ENCODE measurements around the gene USP13.
"Not testable (repeated sequence)": the region's sequence is repeated elsewhere in the genome, so short reads cannot be mapped to it uniquely, and the experiment has no call there.

Gene USP13

DNA sequence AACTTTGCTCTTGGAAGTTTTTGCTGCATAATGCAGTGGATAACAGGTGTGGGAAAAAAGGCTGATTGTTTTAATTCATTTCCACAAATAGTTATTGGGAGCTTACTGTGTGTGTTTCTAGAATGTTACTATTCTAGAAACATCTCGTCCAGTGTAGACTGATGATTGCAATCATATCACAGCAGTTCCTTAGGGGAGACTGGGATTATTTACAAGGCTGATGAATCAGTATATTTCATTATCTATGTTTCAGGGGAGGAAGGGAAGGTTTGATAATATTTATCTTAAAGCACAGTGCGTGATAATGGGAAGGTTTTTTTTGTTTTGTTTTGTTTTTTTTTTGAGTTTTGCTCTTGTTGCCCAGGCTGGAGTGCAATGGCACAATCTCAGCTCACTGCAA lies 2.4 kb downstream of the USP13 start:
- DNase-seq (ENCODE audit: low spot score), result no peak

DNA sequence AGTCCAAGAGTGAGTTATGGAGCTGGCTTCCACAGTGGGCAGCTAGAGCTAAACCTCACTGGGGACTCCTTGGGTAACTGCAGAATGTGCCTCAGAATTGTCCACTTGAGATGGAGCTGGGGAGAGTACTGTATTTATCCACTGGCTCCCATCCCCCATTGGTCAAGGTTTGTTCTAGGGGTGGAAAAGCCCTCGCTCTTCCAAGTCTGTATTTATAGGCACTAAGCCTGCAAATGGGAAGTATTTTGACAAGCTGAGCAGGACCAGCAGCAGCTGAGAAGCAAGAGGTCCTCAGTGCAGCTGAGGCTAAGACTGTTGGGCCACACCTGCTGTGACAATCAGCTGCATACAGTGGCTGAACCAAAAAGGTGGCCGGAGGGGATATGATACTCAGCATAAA lies 5.8 kb downstream of the USP13 start:
- DNase-seq (ENCODE audit: low spot score), result no peak

DNA sequence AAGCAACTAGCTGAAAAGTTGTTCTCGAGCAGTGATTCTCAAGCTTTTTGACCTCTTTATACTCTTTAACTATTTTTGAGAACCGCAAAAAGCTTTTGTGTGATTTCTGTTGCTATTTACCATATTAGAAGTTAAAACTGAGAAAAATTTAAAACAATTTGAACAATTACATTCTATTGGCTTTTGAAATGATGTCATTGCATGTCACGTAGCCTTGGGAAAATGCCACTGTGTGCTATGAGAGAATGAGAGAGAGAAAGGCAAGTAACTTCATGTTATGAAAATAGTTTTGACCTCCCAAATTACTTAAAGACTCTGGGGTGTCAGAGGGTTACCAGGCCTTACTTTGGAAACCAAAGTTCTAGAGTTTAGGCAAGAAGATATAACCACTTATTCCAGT lies 8.0 kb downstream of the USP13 start:
- DNase-seq (ENCODE audit: low spot score), result no peak

DNA sequence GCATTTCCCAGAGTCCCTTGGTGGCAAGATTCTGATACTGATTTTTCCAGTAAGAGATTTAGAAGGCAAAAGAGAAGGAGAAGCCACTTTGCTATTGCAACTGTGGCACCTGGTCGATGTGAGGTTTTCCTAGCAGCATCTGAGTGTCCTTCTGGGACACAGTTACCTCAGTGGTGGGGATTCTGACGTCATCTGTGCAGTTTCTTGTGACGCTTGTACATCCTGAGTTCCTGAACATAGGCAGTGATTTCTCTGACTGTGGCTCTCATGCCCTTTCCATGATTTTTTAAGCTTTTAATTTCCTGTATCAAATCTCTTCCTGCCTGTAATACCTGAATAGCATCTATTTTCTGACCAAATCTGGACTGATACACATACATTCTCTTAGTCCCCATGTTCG lies 8.9 kb downstream of the USP13 start:
- no peak for DNase-seq (ENCODE audit: low spot score)

DNA sequence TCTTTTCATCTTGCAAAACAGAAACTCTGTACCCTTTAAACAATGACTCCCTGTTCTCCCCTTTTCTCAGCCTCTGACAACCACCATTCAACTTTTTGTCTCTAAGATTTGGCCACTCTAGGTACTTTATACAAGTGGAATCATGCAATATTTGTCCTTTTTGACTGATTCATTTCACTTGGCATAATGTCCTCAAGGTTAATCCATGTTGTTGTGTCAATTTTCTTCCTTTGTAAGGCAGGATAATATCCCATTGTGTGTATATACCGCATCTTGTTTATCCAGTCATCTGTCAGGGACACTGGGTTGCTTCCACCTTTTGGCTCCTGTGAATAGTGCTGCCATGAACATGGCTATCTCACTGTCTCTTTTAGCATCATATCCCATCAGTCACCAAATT lies 10.3 kb downstream of the USP13 start:
- no peak for DNase-seq (ENCODE audit: low spot score)

DNA sequence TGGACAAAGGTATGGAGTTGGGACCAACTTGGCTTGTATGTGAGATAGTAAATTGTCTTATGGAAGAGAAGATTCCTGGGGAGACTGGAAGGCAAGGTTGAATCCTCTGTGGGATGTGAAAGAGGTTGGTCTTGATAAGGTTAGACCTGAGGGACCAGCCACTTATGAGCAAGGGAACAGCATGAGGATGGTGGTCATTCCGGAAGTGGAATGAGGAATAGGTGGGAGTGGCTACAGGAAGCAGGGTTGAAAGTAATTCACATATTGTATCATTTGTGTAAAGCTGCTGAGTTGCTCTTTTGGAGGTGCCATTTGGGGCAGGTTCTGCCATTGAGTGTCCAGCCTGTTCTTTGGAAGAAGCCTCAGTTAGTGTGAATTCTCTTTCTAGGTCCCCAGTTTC lies 13.2 kb downstream of the USP13 start:
- DNase-seq (ENCODE audit: low spot score), result no peak

DNA sequence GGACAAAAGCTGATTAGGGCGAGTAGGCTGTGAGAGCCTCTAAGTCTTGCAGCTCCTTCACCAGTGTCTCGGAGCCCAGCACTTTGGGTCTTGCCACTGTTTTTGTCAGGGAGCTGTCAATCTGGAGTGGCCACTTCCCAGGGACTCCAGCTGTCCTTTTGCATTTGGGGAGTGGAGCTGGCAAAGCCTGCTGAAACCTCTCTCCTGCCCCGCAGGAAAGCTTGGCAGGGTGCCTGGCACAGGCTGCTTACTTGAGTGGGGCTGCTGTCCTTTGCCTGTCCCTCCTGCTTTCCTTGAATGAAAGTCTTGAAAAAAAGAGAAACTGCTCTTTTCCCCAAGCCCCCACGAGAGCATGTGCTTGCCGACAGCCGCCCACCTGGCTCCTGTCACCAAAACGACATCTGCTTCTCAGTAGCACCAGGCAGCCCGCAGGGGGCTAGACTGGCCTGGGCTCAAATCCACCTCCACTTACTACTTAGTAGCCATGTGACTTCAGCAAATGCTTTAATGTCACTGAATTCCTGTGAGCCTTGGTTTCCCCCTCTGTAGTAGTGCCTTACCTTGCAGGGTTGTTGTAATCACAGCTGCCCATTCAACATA lies 13.7 kb downstream of the USP13 start:
- DNase-seq (ENCODE audit: low spot score), result no peak

DNA sequence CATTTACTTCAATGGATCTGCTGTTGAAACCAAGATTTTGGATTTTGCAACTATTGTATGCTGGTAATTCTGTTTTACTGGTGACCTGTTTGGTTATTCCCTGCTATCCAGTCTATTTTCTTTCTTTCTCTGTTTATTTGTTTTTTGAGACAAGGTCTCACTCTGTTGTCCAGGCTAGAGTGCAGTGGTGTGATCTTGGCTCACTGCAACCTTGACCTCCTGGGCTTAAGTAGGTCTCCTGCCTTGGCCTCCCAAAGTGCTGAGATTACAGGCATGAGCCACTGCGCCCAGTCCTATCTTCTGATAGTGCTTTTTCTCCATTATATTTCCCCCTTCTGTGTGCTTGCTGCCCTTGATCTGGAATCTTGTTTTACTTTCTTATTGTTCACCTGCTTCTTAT lies 15.6 kb downstream of the USP13 start:
- DNase-seq (ENCODE audit: low spot score), result no peak

DNA sequence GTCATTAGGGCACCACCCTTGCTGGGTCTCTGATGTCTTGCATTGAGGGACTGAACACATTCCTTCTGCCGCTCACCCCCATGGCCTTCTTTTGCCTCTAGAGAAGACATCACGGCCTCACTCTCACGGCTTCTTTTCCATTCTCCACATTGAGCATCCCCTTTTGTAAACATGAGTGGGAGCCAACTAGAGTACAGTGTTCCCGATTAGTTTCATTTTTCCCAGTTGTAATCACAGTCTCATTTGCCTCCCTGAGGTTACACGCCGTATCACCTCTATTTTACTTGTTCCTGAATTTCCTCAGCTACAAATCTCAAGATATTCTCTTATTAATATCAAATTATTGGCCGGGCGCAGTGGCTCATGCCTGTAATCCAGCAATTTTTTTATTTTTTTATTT lies 17.5 kb downstream of the USP13 start:
- DNase-seq (ENCODE audit: low spot score), result no peak

DNA sequence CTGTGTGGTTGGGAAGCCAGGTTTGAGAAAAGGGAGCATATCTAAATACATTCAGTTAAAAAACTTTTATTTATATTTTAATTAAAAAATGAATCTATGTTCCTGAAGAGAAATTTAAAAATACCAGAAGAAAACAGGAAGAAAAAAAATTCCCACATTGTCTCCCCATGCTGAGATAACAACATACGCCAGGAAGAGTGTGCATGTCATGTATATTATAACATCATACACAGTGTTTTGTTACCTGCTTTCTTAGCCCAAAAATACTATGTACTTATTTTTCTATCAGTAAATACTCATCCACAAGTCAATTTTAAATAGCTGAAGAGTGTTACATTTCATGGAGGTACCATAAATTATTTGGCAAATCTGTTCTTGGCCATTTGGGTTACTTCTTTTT lies 18.5 kb downstream of the USP13 start:
- no peak for DNase-seq (ENCODE audit: low spot score)

DNA sequence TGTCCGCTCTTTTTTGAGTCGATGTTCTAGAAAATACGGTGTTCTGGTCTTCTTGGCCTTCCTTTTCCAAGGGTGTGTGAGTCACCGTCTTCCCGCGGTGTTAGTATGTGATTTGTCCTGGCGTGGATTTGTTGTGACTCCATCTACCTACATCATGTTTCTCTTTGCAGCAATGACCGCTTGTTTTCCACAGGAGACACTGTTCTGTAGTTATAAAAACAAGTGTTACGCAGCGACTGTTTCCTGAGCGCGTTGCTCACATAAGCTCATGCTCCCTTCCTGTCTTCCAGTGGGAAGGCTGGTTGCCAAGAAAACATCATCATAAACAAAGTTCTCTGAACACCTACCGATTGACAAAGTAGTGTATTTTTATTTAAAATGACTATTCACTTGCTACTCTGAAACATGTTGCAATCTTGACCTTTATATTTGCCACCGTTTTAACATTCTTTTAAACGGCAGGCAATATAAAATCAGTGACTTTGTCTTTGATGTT lies 19.0 kb downstream of the USP13 start:
- no peak for DNase-seq (ENCODE audit: low spot score)

DNA sequence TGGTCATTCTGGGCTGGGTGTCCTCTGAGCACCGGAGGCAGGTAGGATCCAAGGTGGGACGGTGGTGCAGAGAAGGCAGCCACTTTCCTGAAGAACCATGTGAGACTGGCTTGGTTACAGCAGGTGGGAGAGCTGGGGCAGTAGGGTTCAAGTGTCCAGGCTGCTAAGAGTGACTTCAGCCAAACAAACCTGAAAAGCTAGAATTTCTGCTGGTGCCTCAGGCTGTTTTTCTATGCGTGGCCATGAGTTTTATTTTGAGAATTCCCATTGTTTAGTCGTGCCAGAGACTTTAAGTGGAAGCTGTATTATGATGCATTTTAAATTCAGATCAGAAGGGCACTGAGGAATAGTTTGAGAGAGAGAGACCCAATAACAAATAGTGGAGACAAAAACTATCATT lies 20.1 kb downstream of the USP13 start:
- DNase-seq (ENCODE audit: low spot score), result no peak

DNA sequence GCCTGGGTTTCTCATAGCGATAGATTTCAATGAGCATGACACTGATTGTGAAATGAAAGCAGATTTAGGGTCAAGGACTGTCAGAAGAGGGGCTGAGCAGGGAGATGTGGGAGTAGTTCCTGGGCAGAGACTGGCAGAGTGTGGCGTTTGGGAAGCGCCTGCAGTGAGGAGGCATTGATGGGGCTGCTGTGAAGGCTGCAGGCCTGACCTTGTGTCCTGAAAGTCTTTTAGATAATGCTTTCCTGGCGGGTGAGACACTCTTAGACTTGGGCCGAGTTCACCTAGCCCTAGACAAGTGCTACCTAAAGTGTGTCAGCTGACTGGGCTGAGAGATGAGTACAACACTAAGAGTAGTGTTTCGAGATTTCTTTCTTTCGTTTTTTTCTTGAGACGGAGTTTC lies 20.7 kb downstream of the USP13 start:
- DNase-seq (ENCODE audit: low spot score), result no peak

DNA sequence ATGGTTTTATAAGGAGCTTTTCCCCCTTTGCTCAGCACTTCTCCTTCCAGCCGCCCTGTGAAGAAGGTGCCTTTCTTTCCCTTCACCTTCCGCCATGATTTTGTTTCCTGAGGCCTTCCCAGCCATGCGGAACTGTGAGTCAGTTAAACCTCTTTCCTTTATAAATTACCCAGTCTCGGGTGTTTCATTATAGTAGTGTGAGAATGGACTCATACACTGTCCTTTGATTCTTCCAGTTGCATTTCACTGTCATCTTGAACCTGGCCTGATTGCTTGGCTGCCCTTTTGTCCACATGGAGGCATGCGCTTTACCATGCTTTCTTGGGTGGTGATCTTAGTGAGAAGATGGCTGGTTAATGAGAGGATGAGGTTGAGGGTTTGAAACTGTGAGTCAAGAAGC lies 23.2 kb downstream of the USP13 start:
- no peak for DNase-seq (ENCODE audit: low spot score)

DNA sequence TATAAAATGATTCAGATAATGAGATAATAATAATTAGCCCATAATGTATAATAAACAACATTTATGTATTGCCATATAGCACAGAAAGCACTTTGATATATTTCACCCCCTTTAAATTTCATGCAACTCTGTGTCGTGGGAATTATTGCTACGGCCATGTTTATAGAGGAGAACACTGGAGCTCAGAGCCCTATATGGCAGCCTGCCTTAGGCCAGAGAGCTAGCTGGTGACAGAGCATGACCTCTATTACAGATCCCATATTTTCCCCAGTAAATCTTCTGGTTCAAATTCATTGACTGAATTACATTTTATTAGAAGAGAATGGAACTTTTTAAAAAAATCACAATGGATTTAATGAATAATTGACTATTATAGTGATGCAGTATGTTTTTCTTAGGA lies 25.0 kb downstream of the USP13 start:
- no peak for DNase-seq (ENCODE audit: low spot score)

DNA sequence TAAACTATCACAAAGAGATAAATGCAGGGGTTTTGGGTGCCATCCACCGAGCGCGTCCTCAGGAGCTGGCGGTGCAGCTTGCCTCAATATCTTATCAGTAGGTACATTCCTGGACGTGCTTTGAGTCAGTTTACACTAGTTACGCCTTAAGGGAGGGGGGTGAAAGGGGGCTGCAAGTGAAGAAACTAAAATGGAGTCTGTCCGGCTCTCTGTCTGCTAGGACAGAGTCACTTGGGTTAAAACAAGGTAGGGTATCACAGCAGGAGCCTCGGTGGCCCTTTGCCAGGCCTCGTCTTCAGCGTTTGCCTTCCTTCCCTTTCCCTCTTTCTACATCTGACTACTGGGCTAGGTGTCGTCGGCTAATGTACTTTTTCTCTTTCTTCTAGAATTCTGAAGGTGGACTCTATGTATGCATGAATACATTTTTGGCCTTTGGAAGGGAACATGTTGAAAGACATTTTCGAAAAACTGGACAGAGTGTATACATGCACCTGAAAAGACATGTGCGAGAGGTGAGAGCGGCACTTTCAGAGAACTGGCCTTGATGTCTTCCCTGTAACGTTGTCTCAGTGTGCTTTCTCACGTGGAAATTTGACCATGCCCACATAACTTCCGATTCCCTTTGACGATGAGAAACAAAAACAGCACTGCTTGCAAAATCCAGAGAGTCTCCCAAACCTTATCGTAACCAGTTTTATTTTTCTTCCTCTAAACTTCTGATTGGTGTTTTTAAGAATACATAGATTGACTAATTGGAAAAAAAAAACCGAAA lies 28.8 kb downstream of the USP13 start:
- no peak for DNase-seq (ENCODE audit: low spot score)

DNA sequence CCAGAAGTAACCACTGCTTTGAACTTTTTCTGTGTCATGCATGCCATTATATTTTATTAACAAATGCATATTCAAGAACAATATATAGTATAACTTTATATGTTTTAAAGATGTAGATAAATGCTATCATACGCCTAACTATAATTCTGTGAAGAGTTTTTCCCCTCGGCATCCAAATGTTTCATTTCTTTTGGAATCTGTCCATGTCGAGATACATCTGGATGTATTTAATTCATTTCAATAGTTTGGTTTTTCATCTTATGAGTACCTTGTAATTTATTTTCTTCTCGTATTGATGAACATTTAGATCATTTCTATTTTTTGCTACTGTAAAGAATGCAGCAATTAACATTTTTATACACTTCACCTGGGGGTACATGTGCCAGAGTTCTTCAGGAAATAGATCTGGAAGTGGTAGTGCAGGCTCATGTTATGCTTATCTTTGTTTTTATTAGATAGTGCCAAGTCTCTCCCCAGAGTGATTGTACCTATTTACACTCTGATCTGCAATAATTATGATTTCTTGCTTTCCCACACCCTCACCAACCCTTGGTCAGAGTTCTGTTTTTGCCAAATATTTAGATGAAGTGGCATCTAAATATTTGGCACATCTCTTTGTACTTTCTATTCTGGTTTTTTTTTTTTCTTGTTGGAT lies 29.7 kb downstream of the USP13 start:
- DNase-seq (ENCODE audit: low spot score), result no peak

DNA sequence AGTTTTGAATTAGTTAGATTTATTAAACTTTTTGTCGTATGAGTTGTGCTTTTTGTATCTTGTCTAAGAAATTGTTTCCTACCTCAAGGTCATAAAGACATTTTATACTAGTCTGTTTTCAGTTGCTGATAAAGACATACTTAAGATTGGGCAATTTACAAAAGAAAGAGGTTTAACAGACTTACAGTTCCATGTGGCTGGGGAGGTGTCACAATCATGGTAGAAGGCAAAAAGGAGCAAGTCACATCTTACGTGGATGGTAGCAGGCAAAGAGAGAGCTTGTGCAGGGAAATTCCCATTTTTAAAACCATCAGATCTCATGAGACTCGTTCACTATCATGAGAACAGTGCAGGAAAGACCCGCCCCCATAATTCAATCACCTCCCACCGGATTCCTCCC lies 30.4 kb downstream of the USP13 start:
- DNase-seq (ENCODE audit: low spot score), result not testable (repeated sequence)

DNA sequence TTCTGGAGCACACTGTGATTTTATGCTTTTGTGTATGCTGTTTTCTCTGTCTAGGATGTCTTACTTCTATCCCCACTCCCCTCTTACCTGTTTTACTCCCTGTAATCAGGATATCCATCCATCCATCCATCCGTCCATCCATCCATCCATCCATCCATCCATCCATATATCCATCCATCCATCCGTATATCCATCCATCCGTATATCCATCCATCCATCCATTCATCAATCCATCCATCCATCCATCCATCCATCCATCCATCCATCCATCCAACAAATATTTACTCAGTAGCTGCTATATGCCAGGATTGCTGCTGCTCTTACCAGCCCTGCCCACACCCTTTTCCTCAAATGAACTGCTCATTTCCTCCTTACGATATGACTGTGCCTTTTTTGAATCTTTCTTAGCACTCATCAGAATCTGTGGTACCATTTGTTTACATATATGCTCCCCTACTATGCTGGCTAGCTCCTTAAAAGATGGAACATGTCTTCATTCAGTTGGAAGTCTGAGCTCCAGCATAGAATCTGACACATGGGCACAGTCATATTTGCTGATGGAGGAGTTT lies 35.2 kb downstream of the USP13 start:
- no peak for DNase-seq (ENCODE audit: low spot score)

DNA sequence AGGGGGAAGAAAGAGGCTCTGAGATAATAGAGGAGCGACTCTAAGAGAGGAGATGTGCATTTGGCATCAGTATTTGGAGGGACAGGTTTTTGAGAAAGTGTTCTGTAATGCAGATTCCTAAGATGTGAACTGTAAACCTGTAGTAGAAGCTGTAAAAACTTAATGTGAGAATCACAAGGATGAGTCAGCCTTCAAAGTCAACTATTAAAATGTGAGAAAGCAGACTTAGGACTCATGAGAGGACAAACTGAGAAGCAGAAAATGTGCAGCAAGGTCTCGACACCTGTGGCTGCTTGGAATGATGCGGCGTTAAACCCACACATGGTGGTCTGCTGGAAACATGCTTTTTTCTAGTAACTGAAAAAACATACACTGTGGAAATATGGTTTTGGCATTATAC lies 36.0 kb downstream of the USP13 start:
- no peak for DNase-seq (ENCODE audit: low spot score)

DNA sequence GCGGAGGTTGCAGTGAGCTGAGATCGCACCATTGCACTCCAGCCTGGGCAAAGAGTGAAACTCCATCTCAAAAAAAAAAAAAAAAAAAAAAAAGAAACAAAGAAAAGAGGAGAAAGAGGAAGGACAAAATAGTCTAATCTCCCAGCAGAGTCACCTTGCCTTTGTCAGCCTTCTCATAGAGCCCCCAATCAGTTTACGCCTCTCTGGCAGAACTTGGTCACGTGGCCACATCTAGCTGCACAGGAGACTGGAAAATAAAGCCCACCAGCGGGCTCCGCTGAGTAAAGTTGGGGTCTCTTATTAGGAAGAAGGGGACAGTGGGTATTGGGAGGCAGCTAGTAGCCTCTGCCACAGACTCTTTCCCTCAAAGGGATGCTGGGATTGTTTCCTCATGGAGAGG lies 41.9 kb downstream of the USP13 start:
- DNase-seq (ENCODE audit: low spot score), result no peak

DNA sequence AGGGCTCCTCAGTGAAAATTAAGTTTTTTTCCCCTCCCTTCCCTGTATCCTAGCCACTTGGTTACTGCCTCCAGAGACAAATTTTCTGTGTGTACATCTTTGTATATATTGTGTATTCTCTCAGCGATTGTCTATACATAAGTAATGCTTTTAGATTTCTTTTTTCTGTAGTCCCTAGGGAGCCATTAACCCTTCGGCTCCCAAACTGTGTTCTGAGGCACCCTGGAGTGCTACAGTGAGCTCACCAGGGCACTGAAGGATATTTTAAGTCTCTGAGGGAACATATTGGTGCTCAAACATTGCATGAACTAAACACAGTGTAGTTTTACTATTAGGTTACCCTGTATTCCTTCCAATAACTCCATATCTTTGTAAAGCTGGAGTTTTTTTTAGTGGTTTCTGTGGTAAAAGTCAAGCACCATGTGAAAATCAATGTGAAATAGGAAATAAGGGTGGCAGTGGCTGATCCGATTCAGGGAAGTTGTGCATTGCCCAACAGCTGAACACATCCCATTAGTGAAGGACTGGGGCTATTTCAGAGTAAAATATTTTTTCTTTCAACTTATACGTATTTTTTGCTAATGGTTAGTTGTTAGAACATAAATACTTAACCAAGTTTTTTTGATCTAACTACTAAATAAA lies 43.0 kb downstream of the USP13 start:
- DNase-seq (ENCODE audit: low spot score), result no peak
